Measurements from ENCODE around the gene GSX2. TPM values are rescaled to one million over a fixed set of nuclear protein-coding genes. Genes with fewer than 3 reads are reported as not detected.
A peak's percentile ranks its signal among the peaks of the same experiment; 100 is the strongest.

Gene GSX2
- polyA plus RNA-seq, 2 of the 4 experiments (the other 2 are of a cell fraction) = not detected

DNA sequence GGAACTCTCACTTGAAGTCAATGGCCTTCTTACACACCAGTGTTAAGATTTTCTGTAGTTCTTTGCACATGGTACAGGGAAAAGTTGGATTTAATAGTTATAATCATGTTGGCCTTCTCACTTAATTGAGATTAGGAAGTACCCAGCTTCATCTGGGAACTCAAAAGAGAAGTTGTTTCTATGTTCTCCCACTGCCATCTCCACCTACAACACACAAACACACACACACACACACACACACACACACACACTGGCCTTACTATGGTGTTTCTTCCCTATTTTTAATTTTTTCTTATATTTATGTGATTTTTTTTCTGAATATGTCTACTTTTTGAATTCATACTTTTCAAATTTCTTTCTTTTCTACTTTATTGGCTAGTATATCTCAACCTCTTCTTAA is 25.6 kb upstream of the GSX2 start:
- TF ChIP-seq MAZ (IDR thresholded peaks at IDR 0.05; ENCODE audit: borderline replicate concordance, low read depth, low read length) (no peak), ZFP36 (IDR thresholded peaks at IDR 0.05; ENCODE audit: borderline replicate concordance, partially characterized antibody) (no peak), JUNB (IDR thresholded peaks at IDR 0.05) (no peak), RARB (CRISPR knock-in tag; IDR thresholded peaks at IDR 0.05) (no peak), MYC (IDR thresholded peaks at IDR 0.05; ENCODE audit: borderline replicate concordance, low read length) (no peak)
- TF ChIP-seq, protein P1, sequence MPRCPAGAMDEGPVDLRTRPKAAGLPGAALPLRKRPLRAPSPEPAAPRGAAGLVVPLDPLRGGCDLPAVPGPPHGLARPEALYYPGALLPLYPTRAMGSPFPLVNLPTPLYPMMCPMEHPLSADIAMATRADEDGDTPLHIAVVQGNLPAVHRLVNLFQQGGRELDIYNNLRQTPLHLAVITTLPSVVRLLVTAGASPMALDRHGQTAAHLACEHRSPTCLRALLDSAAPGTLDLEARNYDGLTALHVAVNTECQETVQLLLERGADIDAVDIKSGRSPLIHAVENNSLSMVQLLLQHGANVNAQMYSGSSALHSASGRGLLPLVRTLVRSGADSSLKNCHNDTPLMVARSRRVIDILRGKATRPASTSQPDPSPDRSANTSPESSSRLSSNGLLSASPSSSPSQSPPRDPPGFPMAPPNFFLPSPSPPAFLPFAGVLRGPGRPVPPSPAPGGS (IDR thresholded peaks at IDR 0.05) = no peak
- TF ChIP-seq, protein P2, sequence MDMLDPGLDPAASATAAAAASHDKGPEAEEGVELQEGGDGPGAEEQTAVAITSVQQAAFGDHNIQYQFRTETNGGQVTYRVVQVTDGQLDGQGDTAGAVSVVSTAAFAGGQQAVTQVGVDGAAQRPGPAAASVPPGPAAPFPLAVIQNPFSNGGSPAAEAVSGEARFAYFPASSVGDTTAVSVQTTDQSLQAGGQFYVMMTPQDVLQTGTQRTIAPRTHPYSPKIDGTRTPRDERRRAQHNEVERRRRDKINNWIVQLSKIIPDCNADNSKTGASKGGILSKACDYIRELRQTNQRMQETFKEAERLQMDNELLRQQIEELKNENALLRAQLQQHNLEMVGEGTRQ (IDR thresholded peaks at IDR 0.05) = no peak
- no peak for FAIRE-seq
- ChIA-PET CTCF (no interaction called here), POLR2A (no interaction called here)
- no peaks in the 10 kb centered on the region for H3K9me3 ChIP-seq
- DNase-seq (ENCODE audit: low read depth in 1 of 2, low spot score in 1 of 2) = no peak
- no peak for ATAC-seq
- no peak overlapping the region for H3K4me3 ChIP-seq
- no peak overlapping the region for H3K27ac ChIP-seq
- H3K4me2 ChIP-seq = no peak overlapping the region
- H3K4me1 ChIP-seq = peaks cover 17% of the 10 kb centered on the region; the same call in 2 of the 3 replicates

DNA sequence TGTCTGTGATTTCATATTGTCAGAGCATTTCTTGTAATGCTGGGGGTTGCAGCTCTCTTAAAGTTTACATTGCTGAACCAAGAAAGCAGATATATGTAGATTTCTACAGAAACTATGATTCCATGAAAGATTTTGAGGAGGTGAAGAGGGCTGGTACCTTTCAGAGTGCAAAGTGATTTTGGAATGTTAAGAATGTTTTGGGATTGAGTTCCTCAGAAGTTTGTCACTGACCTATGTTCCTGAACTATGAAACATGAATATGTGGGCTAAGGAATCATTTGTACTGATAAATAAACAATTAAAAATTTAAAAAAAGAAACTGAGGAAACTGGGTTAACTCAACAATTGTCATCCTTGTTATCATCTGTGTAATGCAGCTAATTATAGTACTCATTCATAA is 23.3 kb upstream of the GSX2 start:
- H3K4me3 ChIP-seq = no peak overlapping the region
- ATAC-seq (no peak), DNase-seq (ENCODE audit: low read depth in 1 of 2, low spot score in 1 of 2) (no peak), FAIRE-seq (no peak)
- no peak for TF ChIP-seq GATA3 (IDR thresholded peaks at IDR 0.05; ENCODE audit: borderline replicate concordance)
- TF ChIP-seq, protein P3, sequence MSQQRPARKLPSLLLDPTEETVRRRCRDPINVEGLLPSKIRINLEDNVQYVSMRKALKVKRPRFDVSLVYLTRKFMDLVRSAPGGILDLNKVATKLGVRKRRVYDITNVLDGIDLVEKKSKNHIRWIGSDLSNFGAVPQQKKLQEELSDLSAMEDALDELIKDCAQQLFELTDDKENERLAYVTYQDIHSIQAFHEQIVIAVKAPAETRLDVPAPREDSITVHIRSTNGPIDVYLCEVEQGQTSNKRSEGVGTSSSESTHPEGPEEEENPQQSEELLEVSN (IDR thresholded peaks at IDR 0.05; ENCODE audit: borderline replicate concordance, low read depth) = no peak
- no peak for TF ChIP-seq ZSCAN20 (CRISPR knock-in tag; IDR thresholded peaks at IDR 0.05)
- TF ChIP-seq TFCP2L1 (CRISPR knock-in tag; IDR thresholded peaks at IDR 0.05) = no peak
- no peak for TF ChIP-seq ZC3H11A (IDR thresholded peaks at IDR 0.05)
- TF ChIP-seq CBX2 (IDR thresholded peaks at IDR 0.05; ENCODE audit: borderline replicate concordance, low read depth) = no peak
- no peak for TF ChIP-seq MAFK (IDR thresholded peaks at IDR 0.05; ENCODE audit: partially characterized antibody)
- TF ChIP-seq, protein P4, sequence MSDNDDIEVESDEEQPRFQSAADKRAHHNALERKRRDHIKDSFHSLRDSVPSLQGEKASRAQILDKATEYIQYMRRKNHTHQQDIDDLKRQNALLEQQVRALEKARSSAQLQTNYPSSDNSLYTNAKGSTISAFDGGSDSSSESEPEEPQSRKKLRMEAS (IDR thresholded peaks at IDR 0.05) = no peak
- TF ChIP-seq, protein P5, sequence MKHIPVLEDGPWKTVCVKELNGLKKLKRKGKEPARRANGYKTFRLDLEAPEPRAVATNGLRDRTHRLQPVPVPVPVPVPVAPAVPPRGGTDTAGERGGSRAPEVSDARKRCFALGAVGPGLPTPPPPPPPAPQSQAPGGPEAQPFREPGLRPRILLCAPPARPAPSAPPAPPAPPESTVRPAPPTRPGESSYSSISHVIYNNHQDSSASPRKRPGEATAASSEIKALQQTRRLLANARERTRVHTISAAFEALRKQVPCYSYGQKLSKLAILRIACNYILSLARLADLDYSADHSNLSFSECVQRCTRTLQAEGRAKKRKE (CRISPR knock-in tag; IDR thresholded peaks at IDR 0.05; ENCODE audit: low read depth) = no peak
- no peak for TF ChIP-seq RARB (CRISPR knock-in tag; IDR thresholded peaks at IDR 0.05)
- no peak for TF ChIP-seq POLR2A (IDR thresholded peaks at IDR 0.05; ENCODE audit: low read length)
- TF ChIP-seq ZFP36 (IDR thresholded peaks at IDR 0.05; ENCODE audit: borderline replicate concordance, partially characterized antibody) = no peak
- TF ChIP-seq CHD2 (IDR thresholded peaks at IDR 0.05; ENCODE audit: low read length, partially characterized antibody) = no peak
- no peak for TF ChIP-seq JUNB (IDR thresholded peaks at IDR 0.05)
- TF ChIP-seq HDAC2 (IDR thresholded peaks at IDR 0.05) = no peak
- TF ChIP-seq FOSL2 (IDR thresholded peaks at IDR 0.05) = no peak
- TF ChIP-seq FOSL2 (CRISPR knock-in tag; IDR thresholded peaks at IDR 0.05) = no peak
- no peak for TF ChIP-seq ZNF302 (CRISPR knock-in tag; IDR thresholded peaks at IDR 0.05)
- H3K4me1 ChIP-seq = peaks cover 22% of the 10 kb centered on the region
- ChIA-PET CTCF (no interaction called here), POLR2A (no interaction called here)
- H3K9me3 ChIP-seq = no peaks in the 10 kb centered on the region
- peak overlapping the region; percentile 26; the same call in 1 of the 3 replicates for H3K4me2 ChIP-seq
- H3K27ac ChIP-seq = no peak overlapping the region

DNA sequence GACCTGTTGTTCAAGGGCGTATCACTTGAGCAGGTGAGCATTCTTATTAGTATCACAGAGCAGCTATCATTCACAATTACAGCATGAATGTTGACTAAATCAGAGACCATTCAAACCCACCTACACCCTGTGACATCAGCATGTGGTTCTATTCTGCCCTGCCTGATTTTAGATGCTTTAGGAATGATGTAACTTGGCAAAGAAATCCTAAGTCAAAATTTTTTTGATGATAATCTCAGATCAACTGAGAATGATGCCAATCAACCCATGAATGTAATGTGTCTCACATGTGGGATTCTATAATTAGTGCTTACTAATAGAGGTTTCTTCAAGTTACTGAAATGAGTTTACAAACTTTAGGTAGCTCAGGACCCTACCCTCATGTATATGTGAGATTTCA is 22.2 kb upstream of the GSX2 start:
- CTCF ChIA-PET = interaction anchor here (0.7 kb wide), 1 partner anchor 10 kb away, joined by 4 read pairs; no protein-coding TSS in a partner anchor
- ATAC-seq (no peak), FAIRE-seq (no peak), DNase-seq (ENCODE audit: low read depth in 1 of 2, low spot score in 1 of 2) (no peak)
- Histone ChIP-seq H3K4me2 (no peak overlapping the region), H3K9me3 (no peaks in the 10 kb centered on the region), H3K27ac (no peak overlapping the region), H3K4me1 (peaks cover 30% of the 10 kb centered on the region), H3K4me3 (no peak overlapping the region)
- WGBS (ENCODE audit: missing lambda C conversion rate) = 89% methylated on average over 1 of the region's 1 CpG
- POLR2A ChIA-PET = no interaction called here
- TF ChIP-seq, protein P6, sequence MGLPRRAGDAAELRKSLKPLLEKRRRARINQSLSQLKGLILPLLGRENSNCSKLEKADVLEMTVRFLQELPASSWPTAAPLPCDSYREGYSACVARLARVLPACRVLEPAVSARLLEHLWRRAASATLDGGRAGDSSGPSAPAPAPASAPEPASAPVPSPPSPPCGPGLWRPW (IDR thresholded peaks at IDR 0.05) = no peak
- no peak for TF ChIP-seq ZSCAN20 (CRISPR knock-in tag; IDR thresholded peaks at IDR 0.05)
- TF ChIP-seq MAFK (IDR thresholded peaks at IDR 0.05; ENCODE audit: partially characterized antibody) = no peak
- no peak for TF ChIP-seq PHF8 (IDR thresholded peaks at IDR 0.05; ENCODE audit: borderline replicate concordance, low read depth)
- TF ChIP-seq HEYL (CRISPR knock-in tag; IDR thresholded peaks at IDR 0.05) = no peak
- TF ChIP-seq MYC (IDR thresholded peaks at IDR 0.05; ENCODE audit: borderline replicate concordance, low read length) = no peak
- TF ChIP-seq, protein P7, sequence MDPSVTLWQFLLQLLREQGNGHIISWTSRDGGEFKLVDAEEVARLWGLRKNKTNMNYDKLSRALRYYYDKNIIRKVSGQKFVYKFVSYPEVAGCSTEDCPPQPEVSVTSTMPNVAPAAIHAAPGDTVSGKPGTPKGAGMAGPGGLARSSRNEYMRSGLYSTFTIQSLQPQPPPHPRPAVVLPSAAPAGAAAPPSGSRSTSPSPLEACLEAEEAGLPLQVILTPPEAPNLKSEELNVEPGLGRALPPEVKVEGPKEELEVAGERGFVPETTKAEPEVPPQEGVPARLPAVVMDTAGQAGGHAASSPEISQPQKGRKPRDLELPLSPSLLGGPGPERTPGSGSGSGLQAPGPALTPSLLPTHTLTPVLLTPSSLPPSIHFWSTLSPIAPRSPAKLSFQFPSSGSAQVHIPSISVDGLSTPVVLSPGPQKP (IDR thresholded peaks at IDR 0.05; ENCODE audit: low read depth, low read length) = no peak
- no peak for TF ChIP-seq ZC3H11A (IDR thresholded peaks at IDR 0.05)
- TF ChIP-seq, protein P5 (CRISPR knock-in tag; IDR thresholded peaks at IDR 0.05; ENCODE audit: low read depth) = no peak
- TF ChIP-seq, protein P2 (IDR thresholded peaks at IDR 0.05) = no peak
- no peak for TF ChIP-seq ESRRA (IDR thresholded peaks at IDR 0.05; ENCODE audit: borderline replicate concordance, low read length)
- no peak for TF ChIP-seq NFE2L2 (conservative IDR thresholded peaks at IDR 0.05; ENCODE audit: low read length)
- TF ChIP-seq ZFP36 (IDR thresholded peaks at IDR 0.05; ENCODE audit: borderline replicate concordance, partially characterized antibody) = no peak
- TF ChIP-seq GATA3 (IDR thresholded peaks at IDR 0.05; ENCODE audit: borderline replicate concordance) = no peak

All from A549 (cell line).